ENCODE data around the gene FAM240B. TPM values are rescaled to one million over a fixed set of nuclear protein-coding genes. Genes with fewer than 3 reads are reported as not detected.

FAM240B gene
- total RNA-seq, 2 experiments from 2014 or later, result not detected

DNA sequence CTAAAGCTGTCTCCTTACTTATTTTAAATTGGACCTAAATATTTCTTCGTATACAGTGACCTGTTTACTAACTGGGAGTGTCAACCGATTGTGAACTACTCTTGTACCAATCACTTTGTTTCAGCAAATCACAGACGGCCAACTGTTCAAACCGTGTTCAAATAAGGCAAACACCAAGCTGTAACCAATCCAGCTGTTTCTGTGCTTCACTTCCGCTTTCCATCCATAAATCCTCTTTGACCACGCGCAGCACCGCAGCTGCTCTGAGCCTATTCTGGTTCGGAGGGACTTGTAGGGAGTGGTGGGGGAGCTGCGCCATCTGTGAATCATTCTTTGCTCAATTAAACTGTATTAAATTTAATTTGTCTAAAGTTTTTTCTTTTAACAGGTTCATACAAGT lies 4.8 kb upstream of the FAM240B start:
- Mint-ChIP-seq H3K4me1 (no peaks in the 10 kb centered on the region), H3K27me3 (no peaks in the 10 kb centered on the region), H3K27ac (no peak overlapping the region), H3K36me3 (no peaks in the 10 kb centered on the region), H3K4me3 (no peak overlapping the region), H3K9me3 (ENCODE audit: low read depth) (no peaks in the 10 kb centered on the region)
- DNase-seq (no peak), ATAC-seq (no peak)
- CTCF ChIA-PET, result no interaction called here

DNA sequence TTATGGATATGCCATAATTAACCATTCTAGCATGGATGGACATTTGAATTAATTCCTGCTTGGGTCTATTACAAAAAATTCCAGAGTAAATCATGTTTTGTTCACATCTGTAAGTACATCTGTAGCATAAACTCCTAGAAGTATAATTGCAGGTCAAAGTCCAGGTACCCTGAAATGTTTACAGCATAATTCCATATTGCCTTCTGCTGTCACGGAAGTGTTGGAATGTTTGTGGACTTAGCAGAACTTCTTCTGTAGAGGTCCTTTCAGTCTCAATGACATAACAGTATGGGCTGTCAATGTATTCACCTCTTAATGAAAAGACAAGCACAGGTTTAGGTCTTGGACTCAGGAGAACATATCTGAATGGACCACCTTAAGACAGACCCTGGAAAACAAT lies 1.8 kb downstream of the FAM240B start:
- Mint-ChIP-seq H3K27ac (no peak overlapping the region), H3K4me1 (no peaks in the 10 kb centered on the region), H3K27me3 (no peaks in the 10 kb centered on the region), H3K9me3 (ENCODE audit: low read depth) (no peaks in the 10 kb centered on the region), H3K36me3 (no peaks in the 10 kb centered on the region), H3K4me3 (no peak overlapping the region)
- CTCF ChIA-PET, result no interaction called here
- ATAC-seq (no peak), DNase-seq (no peak)

DNA sequence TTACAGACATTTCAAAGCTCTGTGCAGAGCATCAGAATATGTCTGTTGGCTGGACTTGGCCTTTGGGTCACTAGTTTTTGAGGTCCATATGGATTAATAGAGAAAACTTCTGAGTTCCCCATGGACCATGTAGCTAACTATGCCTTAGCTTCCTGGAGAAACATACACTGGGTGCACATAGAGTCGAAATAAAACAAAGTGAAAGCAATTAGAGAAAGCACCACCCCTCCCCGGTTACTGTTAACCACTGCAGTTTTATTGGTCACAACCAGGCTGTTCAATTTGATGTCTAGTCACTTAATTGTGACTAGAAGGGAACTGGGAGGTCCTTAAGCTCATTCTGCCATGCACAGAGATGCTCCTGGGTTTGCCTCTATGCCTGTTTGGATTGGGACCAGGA lies 4.2 kb downstream of the FAM240B start:
- no peaks in the 10 kb centered on the region for H3K36me3 Mint-ChIP-seq
- H3K27ac Mint-ChIP-seq, result no peak overlapping the region
- CTCF ChIA-PET, result no interaction called here
- DNase-seq, result no peak
- H3K9me3 Mint-ChIP-seq (ENCODE audit: low read depth), result no peaks in the 10 kb centered on the region
- H3K4me3 Mint-ChIP-seq, result no peak overlapping the region
- H3K27me3 Mint-ChIP-seq, result no peaks in the 10 kb centered on the region
- ATAC-seq, result no peak
- no peaks in the 10 kb centered on the region for H3K4me1 Mint-ChIP-seq

DNA sequence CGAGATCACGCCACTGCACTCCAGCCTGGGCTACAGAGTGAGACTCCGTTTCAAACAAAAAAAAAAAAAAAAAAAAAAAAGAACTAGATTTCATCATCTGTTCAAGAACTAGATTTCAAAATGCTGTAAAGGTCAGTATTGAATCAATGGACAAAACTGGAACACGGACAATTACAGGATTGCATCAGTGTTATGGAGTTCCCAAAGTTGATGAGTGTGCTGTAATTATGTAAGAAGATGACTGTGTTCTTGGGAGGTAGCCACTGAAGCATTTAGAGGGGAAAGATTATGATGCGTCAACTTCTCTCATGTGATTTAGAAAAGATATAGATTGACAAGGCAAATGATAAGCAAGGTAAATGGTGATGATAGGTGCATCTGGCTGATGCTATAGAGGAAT lies 6.5 kb downstream of the FAM240B start:
- CTCF ChIA-PET, result no interaction called here
- Mint-ChIP-seq H3K27me3 (no peaks in the 10 kb centered on the region), H3K27ac (no peak overlapping the region)

DNA sequence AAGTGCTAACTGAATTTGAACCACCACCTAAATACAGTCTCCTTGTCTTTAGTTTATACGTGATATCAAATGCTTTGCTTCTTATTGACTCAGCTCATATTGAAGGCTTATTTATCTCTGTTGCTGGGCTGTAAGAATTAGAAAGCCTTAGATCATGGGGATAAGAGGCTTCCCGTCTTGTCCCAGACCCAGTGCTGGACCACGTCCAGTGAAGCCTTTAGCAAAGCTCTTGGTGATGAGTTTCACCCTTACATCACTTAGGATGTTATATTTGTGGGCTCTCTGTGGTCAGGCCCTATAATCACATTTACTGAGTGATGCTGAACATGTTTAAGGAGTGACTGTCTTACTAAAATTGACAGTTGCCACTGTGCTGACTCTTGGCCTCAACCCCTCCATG lies 11.2 kb downstream of the FAM240B start:
- ATAC-seq, result no peak
- Mint-ChIP-seq H3K27ac (no peak overlapping the region), H3K9me3 (ENCODE audit: low read depth) (no peaks in the 10 kb centered on the region), H3K4me1 (no peaks in the 10 kb centered on the region), H3K36me3 (no peaks in the 10 kb centered on the region), H3K4me3 (no peak overlapping the region), H3K27me3 (no peaks in the 10 kb centered on the region)
- DNase-seq, result no peak
- CTCF ChIA-PET, result no interaction called here

More for the DNA sequence above, 6.5 kb downstream of the FAM240B start:
- Mint-ChIP-seq H3K36me3 (no peaks in the 10 kb centered on the region), H3K4me3 (no peak overlapping the region), H3K9me3 (ENCODE audit: low read depth) (no peaks in the 10 kb centered on the region), H3K4me1 (no peaks in the 10 kb centered on the region)
- ATAC-seq, result no peak
- no peak for DNase-seq

DNA sequence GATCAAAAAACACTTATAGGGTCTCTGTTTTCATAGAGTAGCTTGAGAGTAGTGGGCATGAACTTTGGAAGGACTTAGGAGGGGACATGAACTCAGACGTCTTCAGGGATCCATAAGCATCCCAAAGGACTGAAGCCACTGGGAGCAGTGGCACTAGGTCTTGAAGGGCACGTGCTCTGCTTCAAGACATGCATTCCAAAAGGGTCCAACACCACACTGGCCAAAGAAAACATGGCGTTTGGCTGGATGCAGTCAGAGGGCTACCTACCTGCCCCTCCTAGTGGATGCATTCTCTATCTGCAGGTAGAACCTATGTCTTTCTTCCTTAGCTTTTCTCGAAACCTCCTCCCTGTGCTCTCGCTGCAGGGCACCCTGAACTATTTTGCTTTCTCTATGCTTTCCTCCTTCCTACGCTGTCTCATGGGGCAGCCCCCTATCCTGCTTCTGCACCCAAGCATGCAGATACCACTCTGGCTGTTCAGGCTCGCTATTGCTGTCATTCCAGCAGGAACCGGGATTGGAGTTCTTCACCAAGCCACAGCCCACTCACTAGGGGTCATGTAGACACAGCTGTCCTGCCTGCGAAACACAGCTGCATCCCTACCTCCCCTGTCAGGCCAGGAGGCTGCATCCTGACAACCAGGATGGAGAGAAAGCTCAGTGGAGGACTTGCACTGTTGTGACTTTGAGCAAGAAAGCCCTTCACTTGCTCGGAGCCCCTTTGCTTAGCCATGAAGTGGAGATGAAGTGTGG lies 11.9 kb downstream of the FAM240B start:
- ATAC-seq (no peak), DNase-seq (no peak)
- H3K36me3 Mint-ChIP-seq, result no peaks in the 10 kb centered on the region
- no peak overlapping the region for H3K27ac Mint-ChIP-seq
- CTCF ChIA-PET, result interaction anchor here (1.3 kb wide), 1 partner anchor 87 kb away, joined by 3 read pairs; no protein-coding TSS in a partner anchor
- no peaks in the 10 kb centered on the region for H3K4me1 Mint-ChIP-seq
- H3K27me3 Mint-ChIP-seq, result no peaks in the 10 kb centered on the region
- H3K4me3 Mint-ChIP-seq, result no peak overlapping the region
- H3K9me3 Mint-ChIP-seq (ENCODE audit: low read depth), result no peaks in the 10 kb centered on the region

DNA sequence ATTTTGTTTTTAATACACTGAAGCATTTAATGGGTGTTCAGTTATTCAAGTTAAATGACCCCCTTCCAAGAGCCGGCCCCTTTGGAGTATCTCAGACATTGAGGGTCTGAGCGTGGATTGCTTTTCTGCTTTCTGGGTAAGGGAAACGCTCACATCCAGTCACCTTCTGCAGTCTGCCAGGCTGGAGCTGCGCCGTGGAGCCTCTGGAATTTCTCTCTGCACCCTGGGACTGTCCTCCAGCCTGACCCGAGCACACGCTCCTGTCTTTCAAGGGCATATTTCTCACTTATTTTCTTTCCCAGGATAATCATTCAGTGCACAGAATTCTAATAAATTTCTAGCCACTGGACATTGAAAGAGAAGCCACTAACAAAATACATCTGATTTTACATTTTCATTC lies 13.4 kb downstream of the FAM240B start:
- H3K9me3 Mint-ChIP-seq (ENCODE audit: low read depth), result no peaks in the 10 kb centered on the region
- no peaks in the 10 kb centered on the region for H3K27me3 Mint-ChIP-seq
- CTCF ChIA-PET, result interaction anchor here (1.3 kb wide), 1 partner anchor 86 kb away, joined by 3 read pairs; no protein-coding TSS in a partner anchor
- no peak for DNase-seq
- no peak for ATAC-seq
- H3K4me3 Mint-ChIP-seq, result no peak overlapping the region
- H3K36me3 Mint-ChIP-seq, result no peaks in the 10 kb centered on the region
- no peaks in the 10 kb centered on the region for H3K4me1 Mint-ChIP-seq
- no peak overlapping the region for H3K27ac Mint-ChIP-seq

DNA sequence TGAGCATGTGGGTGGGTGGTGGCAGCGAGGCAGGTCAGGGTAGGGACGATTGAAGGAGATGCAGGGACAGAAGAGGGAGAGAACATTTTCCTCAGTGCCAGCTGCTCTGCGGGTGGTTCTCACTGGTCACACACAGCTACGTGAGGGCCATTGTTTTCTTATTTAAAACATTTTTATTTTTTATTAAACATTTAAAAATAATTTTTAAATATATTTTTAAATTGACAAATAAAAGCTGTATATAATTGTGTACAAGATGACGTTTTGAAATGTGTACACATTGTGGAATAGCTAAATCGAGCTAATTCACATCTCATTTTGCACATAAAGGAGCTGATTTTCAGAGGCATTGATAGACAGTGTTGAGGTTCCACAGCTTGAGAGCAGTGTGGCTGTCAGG lies 14.0 kb downstream of the FAM240B start:
- no peaks in the 10 kb centered on the region for H3K4me1 Mint-ChIP-seq
- no peaks in the 10 kb centered on the region for H3K9me3 Mint-ChIP-seq (ENCODE audit: low read depth)
- ATAC-seq, result no peak
- H3K27me3 Mint-ChIP-seq, result no peaks in the 10 kb centered on the region
- DNase-seq, result no peak
- H3K36me3 Mint-ChIP-seq, result no peaks in the 10 kb centered on the region
- no peak overlapping the region for H3K4me3 Mint-ChIP-seq
- CTCF ChIA-PET, result no interaction called here
- no peak overlapping the region for H3K27ac Mint-ChIP-seq

DNA sequence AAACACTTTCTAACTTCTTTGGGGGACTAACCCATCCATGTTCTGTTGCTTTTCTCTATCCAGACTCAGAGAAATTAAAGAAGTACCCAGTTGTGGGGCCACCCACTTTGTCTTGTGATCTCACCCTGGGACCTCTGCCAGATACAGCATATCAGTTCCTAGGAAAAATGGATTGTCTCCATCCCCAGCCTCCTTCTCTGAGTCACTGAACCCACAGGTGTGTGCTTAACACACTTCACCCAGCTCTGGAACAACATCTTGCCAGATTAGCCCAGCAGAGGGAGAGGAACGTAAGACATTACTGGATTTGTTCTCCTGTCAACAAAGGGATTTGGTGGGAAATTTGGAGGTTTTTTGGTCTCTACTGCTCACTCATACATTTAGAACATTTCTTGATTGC lies 19.2 kb downstream of the FAM240B start:
- H3K27me3 Mint-ChIP-seq, result peaks cover 2% of the 10 kb centered on the region
- CTCF ChIA-PET, result no interaction called here
- ATAC-seq (no peak), DNase-seq (no peak)
- no peaks in the 10 kb centered on the region for H3K4me1 Mint-ChIP-seq
- no peaks in the 10 kb centered on the region for H3K36me3 Mint-ChIP-seq
- H3K9me3 Mint-ChIP-seq (ENCODE audit: low read depth), result no peaks in the 10 kb centered on the region
- no peak overlapping the region for H3K4me3 Mint-ChIP-seq
- no peak overlapping the region for H3K27ac Mint-ChIP-seq

DNA sequence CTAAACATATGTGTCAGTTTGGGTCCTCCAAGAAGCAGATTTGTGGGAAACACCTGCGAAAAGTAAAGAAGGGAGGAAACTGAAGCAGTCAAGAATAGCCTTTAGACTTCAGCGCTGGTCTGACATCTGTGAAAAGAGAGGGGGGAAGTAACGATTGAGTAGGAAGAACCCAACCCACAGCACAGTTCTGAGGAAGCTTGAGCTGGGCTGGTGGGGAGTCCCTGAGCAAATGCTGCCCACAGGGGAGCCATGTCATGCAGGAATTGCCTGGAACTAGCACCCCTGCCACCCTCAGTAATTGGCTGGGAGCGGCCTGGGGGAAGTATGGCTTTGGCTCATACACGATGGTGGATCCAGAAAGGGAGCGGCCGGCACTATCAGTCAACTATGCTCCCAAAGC lies 20.6 kb downstream of the FAM240B start:
- CTCF ChIA-PET, result no interaction called here
- ATAC-seq, result no peak
- H3K4me1 Mint-ChIP-seq, result no peaks in the 10 kb centered on the region
- no peak for DNase-seq
- peaks cover 2% of the 10 kb centered on the region for H3K27me3 Mint-ChIP-seq
- H3K4me3 Mint-ChIP-seq, result no peak overlapping the region
- H3K27ac Mint-ChIP-seq, result no peak overlapping the region
- no peaks in the 10 kb centered on the region for H3K36me3 Mint-ChIP-seq
- no peaks in the 10 kb centered on the region for H3K9me3 Mint-ChIP-seq (ENCODE audit: low read depth)

DNA sequence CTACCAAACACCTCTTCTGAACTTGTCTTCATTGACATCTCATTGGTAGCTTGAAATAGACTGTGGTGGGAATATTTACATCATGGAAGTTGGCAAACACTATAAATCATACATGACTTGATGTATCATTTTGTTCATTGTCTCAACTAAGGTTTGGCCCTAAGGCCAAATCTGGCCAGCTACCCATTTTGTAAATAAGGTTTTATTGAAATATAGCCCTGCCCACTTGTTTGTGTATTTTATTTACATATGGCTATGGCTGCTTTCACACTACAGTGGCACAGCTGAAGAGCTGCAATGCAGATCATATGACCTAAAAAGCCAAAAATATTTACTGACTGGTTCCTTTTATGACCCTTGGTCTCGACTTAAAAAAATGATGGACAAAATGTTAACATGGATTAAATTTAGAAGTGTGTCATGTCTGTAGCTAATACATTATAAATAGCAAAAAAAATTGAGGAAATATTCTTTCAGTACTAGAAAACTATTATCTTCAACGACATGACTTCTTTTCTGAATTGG lies 22.1 kb downstream of the FAM240B start:
- ATAC-seq, result no peak
- no peaks in the 10 kb centered on the region for H3K4me1 Mint-ChIP-seq
- H3K27me3 Mint-ChIP-seq, result peaks cover 2% of the 10 kb centered on the region
- CTCF ChIA-PET, result no interaction called here
- H3K4me3 Mint-ChIP-seq, result no peak overlapping the region
- DNase-seq, result no peak
- H3K9me3 Mint-ChIP-seq (ENCODE audit: low read depth), result no peaks in the 10 kb centered on the region
- no peaks in the 10 kb centered on the region for H3K36me3 Mint-ChIP-seq
- H3K27ac Mint-ChIP-seq, result no peak overlapping the region

DNA sequence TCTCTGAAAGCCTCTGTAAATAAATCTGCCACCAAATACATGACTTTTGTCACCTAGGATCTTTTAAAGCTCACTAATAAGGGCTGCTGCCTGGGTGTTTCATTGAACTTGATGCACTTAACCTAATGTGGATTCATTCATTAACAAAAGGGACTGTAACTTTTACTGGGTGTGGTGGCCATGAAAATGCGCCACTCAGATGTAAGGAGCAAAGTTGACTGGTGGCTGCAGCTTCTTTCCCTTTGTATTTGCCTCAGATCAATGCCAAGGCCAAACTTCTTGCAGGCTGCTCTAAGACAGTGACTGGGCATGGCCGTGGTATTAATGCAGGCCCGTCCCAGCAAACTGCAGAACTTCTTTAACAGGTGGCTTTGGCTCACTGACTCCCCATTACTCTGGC lies 22.9 kb downstream of the FAM240B start:
- Mint-ChIP-seq H3K27ac (no peak overlapping the region), H3K9me3 (ENCODE audit: low read depth) (no peaks in the 10 kb centered on the region), H3K36me3 (no peaks in the 10 kb centered on the region), H3K4me3 (no peak overlapping the region), H3K27me3 (peaks cover 2% of the 10 kb centered on the region), H3K4me1 (no peaks in the 10 kb centered on the region)
- CTCF ChIA-PET, result no interaction called here
- DNase-seq (no peak), ATAC-seq (no peak)

DNA sequence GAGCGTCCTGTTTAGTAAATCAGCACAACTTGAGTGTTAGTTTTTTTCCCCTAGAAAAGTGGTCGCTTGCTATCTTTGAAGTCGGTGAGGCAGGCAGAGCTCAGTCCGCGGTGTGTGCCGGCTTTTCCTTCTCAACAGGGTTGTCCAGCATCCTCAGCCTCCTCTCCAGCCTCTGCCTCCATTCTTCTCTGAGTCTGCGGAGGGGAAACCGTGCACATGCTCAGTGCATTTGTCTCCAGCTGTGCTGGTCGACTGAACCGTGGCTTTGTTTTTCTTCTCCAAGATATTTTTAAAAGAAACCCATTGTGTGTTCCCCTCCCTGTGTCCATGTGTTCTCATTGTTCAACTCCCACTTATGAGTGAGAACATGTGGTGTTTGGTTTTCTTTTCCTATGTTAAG lies 25.3 kb downstream of the FAM240B start:
- Mint-ChIP-seq H3K27ac (no peak overlapping the region), H3K27me3 (peaks cover 7% of the 10 kb centered on the region), H3K4me3 (no peak overlapping the region), H3K9me3 (ENCODE audit: low read depth) (no peaks in the 10 kb centered on the region), H3K36me3 (no peaks in the 10 kb centered on the region), H3K4me1 (no peaks in the 10 kb centered on the region)
- CTCF ChIA-PET, result no interaction called here
- DNase-seq (no peak), ATAC-seq (no peak)

DNA sequence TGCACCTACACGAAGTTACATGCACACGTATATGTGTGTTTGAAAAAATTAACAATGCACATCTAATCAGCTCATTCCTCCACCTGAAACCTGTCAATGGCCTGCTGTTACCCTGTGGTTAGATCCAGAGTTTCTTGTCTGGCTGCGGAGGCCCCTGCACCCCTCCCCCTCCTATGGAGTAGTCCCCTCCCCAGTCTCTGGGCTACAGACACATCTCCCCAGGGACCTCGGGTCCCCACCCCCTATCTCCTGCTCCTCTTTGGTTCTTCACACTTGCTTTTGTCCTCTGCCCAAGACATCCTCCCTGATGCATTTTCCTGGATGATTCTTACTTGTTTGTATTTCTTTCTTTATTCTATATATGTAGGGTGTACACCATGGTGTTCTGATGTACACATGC lies 27.2 kb downstream of the FAM240B start:
- H3K27ac Mint-ChIP-seq, result no peak overlapping the region
- H3K9me3 Mint-ChIP-seq (ENCODE audit: low read depth), result no peaks in the 10 kb centered on the region
- peaks cover 9% of the 10 kb centered on the region for H3K27me3 Mint-ChIP-seq
- no peaks in the 10 kb centered on the region for H3K4me1 Mint-ChIP-seq
- H3K4me3 Mint-ChIP-seq, result no peak overlapping the region
- ATAC-seq (no peak), DNase-seq (no peak)
- CTCF ChIA-PET, result no interaction called here
- H3K36me3 Mint-ChIP-seq, result no peaks in the 10 kb centered on the region

DNA sequence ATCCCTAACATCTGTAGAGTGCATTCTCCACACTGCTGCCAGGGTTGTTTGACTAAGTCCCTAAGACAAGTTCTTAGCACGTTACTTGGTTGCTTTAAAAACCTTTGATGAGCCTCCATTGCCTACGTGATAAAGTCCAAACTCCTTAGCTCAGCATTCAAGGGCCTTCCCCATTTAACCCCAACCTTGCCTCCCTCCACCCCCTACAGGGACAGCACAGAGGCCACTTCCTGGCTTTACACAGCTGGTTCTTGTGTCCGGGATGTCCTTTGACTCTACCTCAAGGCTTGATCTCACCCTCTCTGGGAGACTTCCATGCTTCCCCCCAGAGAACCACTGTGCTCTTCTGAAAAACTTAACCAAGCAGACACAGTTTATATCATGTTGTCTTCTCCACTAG lies 29.4 kb downstream of the FAM240B start:
- Mint-ChIP-seq H3K4me1 (no peaks in the 10 kb centered on the region), H3K27me3 (peaks cover 9% of the 10 kb centered on the region), H3K4me3 (no peak overlapping the region), H3K9me3 (ENCODE audit: low read depth) (no peaks in the 10 kb centered on the region), H3K36me3 (no peaks in the 10 kb centered on the region), H3K27ac (no peak overlapping the region)
- CTCF ChIA-PET, result no interaction called here
- ATAC-seq, result no peak
- no peak for DNase-seq
